ENCODE data around the gene TAF4B. TPM values are rescaled to one million over a fixed set of nuclear protein-coding genes. Genes with fewer than 3 reads are reported as not detected.

The TAF4B gene
- total and polyA plus RNA-seq, 2 of the 8 experiments (the other 6 are each of a cell fraction or from before 2014, with no cell fraction given): 9.3 to 19.8 TPM

- TF ChIP-seq CHD7 (IDR thresholded peaks at IDR 0.05; ENCODE audit: insufficient replicate concordance, low read length) (no peak), KDM1A (IDR thresholded peaks at IDR 0.05; ENCODE audit: borderline replicate concordance, low read length) (no peak), RAD21 (IDR thresholded peaks at IDR 0.05 in 1 of 2, conservative IDR thresholded peaks at IDR 0.05 in 1 of 2; ENCODE audit: low read depth in 2 of 2, low read length in 2 of 2) (no peak)
Measured at GRCh38 chr18:26438980-26439379, 212.7 kb downstream of the TAF4B start (continued).
